GM19467 (cell line): ENCODE data around the gene TBC1D2.

ENCODE experiments used
- ATAC-seq: cut with Tn5 transposase; IDR thresholded peaks from one replicate; pipeline ENCODE4 v1.9.1; 2021; ENCODE audit warnings: mild to moderate bottlenecking, moderate library complexity; ENCODE audit not compliant: unreplicated experiment

The TBC1D2 gene

DNA sequence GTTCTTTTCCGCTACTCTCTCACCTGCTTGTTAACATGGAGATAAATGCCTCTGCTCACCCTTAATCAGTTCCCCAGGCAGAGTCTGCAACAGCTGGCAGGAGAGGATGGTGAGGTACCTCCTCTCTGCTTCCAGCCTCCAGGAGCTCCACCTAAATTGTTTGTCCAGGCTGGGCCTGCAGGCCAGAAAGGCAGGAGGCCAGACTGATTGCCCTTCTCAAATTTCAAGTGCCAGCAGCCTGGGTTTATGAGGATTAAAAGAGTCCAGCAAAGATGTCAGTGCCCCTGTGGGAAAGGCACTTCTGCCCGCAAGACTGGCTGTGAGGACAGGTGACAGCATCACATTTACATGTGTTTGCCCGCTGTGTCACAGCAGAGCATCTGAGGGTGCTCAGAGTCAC lies 82.8 kb downstream of the TBC1D2 start:
- ATAC-seq = no peak

DNA sequence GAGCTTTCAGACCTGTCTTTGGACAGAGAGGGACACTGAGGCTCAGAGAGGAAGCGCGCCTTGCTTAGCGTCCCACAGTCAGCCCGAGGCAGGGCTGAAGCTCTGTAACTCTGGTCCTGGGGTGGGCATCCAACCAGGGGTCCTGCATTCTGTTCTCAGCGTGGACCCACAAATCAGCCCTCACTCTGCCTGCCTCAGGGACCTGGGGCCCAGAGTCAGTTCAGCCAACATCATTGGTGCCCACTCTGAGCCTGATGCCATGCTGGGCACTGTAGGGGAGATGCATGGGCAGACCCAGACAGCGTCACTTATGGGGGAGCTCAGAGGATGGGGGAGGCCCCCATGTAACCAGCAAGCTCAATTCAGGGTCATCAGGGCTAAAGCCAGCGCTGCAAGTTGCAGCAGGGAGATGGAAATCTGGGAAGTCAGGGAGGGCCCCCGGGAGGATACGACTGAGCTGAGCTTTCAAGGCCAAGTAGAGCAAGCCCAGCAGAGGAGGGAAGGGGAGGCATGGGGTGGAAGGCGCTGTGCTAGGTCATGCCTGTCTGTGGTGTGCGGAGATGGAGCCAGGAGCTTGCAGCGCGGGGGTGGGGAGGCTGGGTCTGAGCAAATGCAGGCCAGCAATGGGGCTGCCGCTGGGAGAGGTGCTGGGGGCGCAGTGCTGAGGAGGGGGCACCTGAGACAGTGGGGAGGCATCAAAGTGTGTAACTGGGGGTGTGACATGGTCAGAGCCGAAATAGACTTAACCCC lies 84.1 kb downstream of the TBC1D2 start:
- ATAC-seq = no peak

DNA sequence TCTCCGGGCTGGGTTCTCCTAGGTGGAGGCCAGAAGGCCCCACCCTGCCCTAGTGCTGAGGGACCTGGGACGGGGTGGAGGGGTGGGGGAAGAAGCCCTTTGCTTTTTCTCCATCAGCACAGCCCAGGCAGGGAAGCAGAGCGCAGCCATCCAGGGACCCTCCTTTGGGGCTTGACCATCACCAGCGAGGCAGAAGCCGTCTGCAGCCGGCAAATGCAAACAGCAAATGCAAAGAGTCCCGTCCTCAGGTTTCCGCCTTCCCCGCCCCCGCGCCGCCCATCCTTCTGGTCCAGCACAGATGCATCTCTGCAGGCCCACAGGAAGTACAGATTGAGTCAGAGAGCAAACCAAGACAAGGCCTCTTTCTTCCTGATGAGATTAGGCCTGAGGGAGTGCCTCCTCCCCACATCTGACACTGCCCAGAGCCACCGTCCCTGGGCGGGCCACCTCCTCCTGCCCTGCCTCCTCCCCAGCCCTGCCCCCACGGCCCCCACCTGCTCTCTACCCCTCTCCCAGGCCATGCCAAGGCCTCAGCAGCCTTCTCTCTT lies 86.4 kb downstream of the TBC1D2 start:
- peak; percentile 95 for ATAC-seq

DNA sequence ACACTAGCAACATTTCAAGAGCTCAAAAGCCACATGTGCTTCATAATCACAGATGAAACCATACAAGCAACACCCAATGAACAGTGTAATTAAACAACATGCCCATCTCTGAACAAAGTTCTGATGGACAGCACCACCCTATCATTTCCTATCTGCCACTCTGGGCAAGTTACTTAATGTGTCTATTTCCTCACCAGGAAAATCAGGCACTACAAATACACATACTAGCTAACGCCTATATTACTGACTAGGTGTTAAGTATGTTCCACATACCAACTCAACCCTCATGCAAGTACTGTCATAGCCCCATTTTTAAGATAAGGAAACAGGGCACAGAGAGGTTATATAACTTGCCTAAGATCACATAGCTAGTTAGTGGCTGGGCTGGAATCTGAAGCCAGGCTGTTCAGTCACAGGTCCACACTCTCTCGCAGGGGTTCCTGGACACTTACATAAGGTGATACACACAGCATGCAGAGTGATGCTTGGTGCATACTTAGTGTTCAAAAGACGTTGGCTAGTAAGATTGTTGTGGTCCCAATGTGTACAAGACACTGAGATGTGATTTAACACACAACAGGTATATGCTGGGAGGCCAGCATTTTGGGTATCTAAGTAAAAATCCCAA lies 87.2 kb downstream of the TBC1D2 start:
- no peak for ATAC-seq

DNA sequence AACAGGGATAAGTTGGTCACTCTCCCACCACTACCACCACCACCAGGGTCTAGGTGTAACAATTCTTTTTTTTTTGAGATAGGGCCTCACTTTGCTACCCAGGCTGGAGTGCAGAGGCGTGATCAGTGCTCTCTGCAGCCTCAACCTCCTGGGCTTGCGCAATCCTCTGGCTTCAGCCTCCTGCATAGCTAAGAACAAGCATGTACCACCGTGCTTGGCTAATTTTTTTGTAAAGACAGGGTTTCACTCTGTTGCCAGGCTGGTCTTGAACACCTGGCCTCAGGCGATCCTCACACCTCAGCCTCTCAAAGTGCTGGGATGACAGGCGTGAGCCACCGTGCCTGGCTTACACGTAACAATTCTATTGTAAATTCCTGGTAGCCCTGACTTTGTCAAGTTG lies 90.5 kb downstream of the TBC1D2 start:
- ATAC-seq = no peak

DNA sequence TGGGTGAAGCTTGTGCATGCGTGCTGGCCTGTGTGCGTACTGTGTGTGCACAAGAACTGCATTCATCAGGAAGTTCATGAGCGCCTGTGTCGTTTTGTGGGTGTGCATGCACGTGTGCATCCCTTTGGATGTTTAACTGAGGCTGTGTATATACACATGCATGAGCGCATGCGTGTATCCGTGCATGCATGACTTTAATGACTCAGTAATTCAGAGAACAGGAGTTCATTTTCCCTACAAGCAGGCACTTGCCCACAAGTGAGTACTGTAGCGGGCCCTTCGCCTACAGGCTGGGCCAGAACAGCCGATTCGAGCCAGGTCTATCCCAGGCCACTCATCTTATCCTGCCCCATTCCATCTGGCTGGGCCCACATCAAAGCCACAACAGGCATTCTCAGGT lies 92.8 kb downstream of the TBC1D2 start:
- no peak for ATAC-seq

DNA sequence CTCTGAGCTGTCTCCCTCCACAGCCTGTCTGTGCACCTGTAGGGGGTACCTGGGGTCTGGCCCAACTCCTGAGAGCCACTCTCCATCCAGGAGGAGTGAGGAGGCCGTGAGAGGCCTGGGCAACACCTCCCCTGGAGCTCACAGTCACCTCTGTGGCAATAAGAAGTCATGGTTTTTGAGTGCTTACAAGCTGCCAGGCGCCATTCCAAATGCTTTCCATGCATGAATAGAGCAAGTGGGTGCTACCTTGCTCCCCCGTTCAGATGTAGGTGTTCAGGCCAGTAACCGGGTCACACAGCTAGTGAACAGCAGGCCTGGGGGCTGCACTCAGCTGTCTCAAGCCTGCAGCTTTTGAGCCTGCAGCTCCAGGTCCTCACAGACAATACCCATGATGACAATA lies 93.6 kb downstream of the TBC1D2 start:
- ATAC-seq = no peak

DNA sequence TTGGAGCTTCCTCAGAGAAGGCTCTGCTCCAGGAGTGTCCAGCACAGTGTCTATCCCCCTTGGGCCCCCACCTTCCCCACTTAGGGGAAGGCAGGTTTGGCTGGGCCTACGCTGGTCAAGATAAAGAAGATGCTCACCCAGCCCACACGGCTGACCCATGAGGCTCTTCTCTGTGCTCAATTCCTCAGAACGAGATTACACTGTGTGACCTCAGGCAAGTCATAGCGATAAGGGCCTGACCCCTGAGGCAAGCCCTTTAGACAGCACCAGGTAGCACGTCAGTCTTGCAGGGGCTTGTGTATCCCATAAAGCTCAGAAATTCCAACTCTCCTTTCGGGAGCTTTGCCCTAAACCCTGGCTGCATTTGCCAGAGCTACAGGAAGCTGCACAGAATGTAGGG lies 95.7 kb downstream of the TBC1D2 start:
- ATAC-seq = no peak

DNA sequence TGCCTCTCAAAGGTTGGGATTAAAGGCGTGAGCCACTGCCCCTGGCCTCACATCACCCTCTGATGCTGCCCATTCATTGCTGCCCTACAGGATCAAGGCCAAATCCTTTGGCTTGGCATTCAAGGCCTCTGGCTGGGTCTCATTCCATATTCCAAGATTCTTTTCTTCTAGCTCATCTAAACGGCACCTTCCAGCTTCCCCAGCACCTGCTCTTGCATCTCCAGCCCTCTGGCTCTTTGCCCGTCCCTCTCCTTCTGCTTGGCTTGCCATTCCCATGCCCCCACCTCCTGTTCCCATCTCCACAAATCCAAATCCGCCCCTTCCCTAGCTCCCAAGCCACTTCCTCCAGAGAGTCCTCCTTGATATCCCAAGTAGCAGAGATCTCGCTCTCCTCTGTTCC lies 96.1 kb downstream of the TBC1D2 start:
- no peak for ATAC-seq

DNA sequence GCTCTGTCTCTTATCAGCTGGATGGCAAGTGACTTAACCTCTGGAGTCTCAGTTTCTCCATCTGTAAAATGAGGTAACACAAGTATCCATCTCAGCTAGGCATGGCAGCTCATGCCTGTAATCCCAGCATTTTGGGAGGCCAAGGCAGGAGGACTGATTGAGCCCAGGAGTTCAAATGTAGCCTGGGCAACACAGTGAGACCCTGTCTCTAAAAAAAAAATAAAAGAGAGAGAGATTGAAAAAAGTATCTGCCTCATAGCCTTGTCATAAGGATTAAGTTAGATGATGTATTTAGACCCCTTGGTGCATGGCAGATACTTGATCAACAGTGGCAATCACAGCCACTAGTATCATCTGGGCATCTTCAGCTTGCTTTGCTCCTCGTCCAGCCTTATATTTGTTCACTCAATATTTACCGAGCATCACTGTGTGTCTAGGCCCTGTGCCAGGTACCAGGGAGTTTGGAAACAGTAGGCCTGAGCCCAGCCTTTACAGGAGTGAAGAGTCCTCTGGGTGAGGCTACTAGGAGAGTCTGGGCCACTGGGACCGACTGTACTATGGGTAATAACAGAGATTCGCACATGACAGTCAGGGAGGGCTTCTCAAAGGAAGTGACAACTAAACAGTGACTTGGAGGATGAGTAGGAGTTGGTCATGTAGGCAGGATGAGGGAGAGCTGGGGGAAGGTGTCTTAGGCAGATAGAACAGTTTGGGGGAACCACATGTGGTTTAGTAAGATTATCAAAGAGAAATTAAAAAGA lies 97.2 kb downstream of the TBC1D2 start:
- ATAC-seq = no peak

DNA sequence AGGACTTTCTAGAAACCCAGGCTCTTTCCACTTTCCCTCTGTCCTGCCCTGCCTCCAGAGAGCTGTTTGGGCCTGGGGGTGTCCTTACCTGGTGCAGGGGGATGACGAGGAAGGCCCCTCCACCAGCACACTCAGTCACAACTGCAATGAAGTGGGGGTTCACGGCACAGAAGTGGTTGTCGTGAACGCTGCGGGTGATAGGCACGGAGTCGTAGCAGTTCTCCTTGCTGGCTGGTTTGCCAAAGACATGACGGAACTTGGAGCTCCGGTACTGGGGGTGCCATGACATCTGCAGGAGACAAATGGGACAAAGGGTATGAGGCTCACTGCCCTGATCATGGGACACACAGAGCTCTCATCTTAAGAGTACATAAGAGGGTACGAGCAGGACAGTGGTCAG lies 98.1 kb downstream of the TBC1D2 start:
- ATAC-seq = no peak

DNA sequence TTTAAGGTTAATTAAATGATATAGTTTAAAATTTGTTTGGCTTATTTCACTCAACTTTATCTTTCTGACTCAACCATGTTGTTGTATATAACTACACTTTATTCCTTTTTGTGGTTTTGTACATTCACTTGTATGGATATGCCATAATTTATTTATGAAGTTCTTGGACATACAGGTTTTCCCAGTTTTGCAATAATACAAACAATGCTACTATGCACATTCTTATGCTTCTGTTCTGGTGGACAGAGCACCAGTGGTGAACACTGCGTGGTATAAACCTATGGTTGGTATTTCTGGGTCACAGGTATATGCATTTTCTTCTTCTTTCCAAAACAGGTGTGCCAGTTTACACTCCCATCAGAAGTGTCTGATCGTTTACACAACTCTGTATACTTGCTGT lies 100.8 kb downstream of the TBC1D2 start:
- ATAC-seq = no peak

DNA sequence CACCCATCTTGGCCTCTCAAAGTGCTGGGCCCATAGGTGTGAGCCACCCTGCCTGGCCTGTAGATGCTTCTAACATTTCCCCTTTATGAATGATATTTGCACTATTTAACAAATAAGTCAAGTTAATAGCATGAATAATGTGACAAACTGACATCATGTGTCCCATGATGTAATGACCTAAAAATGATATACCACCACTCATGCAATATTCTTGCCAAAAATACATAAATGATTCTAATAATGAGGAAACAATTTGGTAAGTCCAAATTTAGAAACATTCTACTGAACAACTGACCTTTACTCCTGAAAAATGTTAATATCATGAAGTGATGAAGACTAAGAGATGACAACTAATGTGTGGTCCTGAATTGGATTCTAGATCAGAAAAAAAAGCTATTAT lies 102.9 kb downstream of the TBC1D2 start:
- ATAC-seq = no peak

DNA sequence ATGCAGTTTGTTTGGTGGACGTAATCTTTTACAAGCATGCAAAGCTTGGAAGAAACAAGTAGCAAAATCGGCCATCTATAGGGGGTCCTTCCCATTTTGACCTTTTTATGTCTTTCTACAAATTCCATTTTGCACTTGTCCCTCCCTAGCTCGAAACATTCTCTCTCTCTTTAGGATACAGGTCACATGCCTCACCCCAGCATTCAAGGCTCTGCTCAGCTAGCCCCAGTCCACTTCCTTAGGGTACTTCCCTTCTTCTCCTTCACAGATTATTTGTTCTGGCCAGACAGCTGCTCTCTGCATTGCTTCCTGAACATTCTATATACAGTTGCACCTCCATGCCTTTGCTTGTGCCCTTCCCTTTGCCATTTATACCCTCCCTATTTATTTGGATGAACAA lies 104.7 kb downstream of the TBC1D2 start:
- ATAC-seq = no peak

DNA sequence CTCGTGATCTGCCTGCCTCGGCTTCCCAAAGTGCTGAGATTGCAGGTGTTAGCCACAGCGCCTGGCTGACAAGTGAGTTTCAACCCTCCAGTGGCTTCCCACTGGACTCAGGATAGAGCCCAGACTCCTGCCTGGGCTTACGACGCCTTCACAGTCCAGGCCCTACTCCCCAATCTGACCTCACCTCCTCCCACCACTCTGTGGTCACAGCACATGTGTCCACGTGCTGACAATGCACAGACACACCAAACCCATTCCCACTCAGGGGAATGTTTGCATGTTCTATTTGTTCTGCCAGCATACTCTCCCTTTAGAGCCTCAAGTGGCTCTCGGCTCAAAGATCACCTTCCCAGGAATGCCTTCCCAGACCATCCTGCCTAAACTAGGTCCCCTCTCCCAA lies 105.3 kb downstream of the TBC1D2 start:
- ATAC-seq = no peak

DNA sequence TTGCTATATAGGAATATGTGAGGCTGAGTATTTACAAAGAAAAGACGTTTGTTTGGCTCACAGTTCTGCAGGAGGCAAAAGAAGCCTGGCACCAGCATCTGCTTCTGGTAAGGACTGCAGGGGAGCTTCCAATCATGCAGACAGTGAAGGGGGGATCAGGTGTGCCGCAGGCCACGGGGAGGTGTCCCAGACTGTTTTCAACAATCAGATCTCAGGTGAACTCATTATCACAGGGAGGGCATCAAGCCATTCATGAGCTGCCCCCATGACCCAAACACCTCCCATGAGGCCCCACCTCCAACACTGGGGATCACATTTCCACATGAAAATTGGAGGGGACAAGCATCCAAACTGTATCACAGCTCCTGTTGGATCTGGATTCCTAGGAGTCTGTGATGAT lies 106.0 kb downstream of the TBC1D2 start:
- ATAC-seq = no peak
